ENCODE measurements around the gene MACROD2. TPM values are rescaled to one million over a fixed set of nuclear protein-coding genes. Genes with fewer than 3 reads are reported as not detected.

Gene MACROD2
- total RNA-seq, 4 donors from 2014 or later, result 12.6 to 60.3 (median 18.9) TPM

DNA sequence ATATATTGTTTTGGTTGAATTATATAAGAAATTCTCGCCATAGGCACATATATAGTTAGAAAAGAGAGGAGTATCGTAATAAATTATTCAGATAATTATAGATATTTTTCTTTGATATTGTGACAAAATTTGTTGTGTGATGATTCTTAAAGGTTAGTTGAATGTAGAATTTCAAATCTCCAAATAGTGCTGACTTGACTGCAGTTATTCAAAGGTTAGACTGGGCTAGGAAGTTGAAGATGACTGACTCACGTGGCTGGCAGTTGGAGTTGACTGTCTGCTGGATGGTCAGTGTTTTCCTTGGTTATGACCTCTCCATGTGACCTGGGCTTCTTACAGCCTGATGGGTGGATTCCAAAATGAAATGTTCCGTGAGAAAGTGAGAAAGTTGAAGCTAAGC, 286.8 kb downstream of the MACROD2 start:
- Histone ChIP-seq H3K36me3 (no peaks in the 10 kb centered on the region), H3K27me3 (no peaks in the 10 kb centered on the region), H3K4me3 (no peak overlapping the region), H3K9me3 (no peaks in the 10 kb centered on the region), H3K4me1 (peaks cover 4% of the 10 kb centered on the region), H3K27ac (no peak overlapping the region)
- TF ChIP-seq EP300 (IDR thresholded peaks at IDR 0.05) (no peak), POLR2AphosphoS5 (IDR thresholded peaks at IDR 0.05) (no peak), POLR2A (IDR thresholded peaks at IDR 0.05) (no peak)
- TF ChIP-seq, protein P1, sequence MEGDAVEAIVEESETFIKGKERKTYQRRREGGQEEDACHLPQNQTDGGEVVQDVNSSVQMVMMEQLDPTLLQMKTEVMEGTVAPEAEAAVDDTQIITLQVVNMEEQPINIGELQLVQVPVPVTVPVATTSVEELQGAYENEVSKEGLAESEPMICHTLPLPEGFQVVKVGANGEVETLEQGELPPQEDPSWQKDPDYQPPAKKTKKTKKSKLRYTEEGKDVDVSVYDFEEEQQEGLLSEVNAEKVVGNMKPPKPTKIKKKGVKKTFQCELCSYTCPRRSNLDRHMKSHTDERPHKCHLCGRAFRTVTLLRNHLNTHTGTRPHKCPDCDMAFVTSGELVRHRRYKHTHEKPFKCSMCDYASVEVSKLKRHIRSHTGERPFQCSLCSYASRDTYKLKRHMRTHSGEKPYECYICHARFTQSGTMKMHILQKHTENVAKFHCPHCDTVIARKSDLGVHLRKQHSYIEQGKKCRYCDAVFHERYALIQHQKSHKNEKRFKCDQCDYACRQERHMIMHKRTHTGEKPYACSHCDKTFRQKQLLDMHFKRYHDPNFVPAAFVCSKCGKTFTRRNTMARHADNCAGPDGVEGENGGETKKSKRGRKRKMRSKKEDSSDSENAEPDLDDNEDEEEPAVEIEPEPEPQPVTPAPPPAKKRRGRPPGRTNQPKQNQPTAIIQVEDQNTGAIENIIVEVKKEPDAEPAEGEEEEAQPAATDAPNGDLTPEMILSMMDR (IDR thresholded peaks at IDR 0.05), result no peak
- WGBS, result 89% methylated on average over 4 of the region's 4 CpGs
- DNase-seq (ENCODE audit: low spot score in 2 of 2), result no peak

DNA sequence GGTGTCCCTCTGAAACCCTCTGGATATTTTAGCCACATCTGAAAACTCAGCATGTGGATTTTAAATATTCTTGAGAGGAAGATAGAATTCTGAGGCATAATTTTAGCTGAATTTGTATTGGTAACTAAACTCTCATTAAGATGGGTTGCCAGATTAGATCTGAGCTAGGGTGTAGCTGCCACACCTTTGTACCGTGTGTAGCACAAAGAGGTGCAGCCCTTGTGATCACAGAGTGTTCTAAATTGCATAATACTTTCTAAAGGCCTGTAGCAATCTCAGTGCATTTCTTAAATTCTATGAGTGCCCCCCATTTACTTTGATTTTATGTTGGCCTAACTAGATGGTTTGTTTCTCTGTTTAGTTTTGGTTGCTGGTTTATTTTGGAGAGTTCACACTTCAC, 289.1 kb downstream of the MACROD2 start:
- no peak overlapping the region for H3K4me3 ChIP-seq
- H3K4me1 ChIP-seq, result peaks cover 4% of the 10 kb centered on the region
- H3K27ac ChIP-seq, result peak overlapping the region; percentile 41
- TF ChIP-seq, protein P1 (IDR thresholded peaks at IDR 0.05), result no peak
- TF ChIP-seq POLR2AphosphoS5 (IDR thresholded peaks at IDR 0.05) (no peak), EP300 (IDR thresholded peaks at IDR 0.05) (no peak), POLR2A (IDR thresholded peaks at IDR 0.05) (no peak)
- no peaks in the 10 kb centered on the region for H3K9me3 ChIP-seq
- no peaks in the 10 kb centered on the region for H3K36me3 ChIP-seq
- WGBS, result 47% methylated on average over 1 of the region's 1 CpG
- no peak for DNase-seq (ENCODE audit: low spot score in 2 of 2)
- H3K27me3 ChIP-seq, result no peaks in the 10 kb centered on the region

DNA sequence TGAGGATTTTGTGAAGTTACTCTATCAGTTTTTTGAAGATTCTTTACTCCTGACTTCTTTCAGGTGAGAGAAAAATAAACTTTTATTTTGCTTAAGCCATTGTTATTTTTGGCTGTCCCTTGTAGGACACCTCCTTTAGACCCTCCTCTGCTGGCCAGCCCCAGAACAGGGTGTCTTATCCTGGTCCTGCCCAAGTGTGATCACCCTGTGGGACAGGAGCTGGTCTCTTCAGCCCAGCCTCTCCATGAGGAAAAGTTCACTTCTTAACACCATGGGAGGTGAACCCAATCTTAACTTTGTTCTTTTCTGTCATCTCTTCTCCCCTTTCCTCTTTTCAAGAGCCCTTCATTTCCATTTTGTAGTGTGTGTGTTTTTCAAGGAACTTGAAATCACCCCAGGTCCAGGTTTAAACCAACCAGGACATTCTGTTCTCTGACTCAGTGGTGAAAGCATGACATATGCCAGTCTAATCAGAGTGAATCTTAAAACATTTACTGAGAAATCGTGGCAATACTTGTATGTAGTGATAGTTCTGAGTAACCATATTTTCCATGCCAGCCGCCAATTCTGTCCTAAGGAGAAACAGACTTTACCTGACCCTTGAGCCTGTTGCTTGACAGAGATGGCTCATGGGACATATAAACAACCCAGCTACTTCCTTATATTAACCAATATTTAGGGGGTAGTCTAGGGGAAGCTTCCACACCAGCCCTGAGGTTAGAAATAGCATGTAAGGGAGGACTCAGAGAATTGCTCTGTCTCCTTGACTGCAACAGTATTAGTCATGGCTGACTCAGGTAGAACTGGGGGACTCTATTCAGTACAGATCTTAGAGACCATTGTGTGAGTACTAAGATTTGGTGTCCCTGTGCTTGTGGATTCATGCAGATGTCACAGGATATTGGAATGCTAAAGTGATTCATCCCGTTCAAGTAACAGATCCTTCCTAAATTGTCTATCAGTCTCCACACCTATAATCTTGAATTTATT, 293.3 kb downstream of the MACROD2 start:
- Histone ChIP-seq H3K36me3 (no peaks in the 10 kb centered on the region), H3K27ac (no peak overlapping the region)
- DNase-seq (ENCODE audit: low spot score in 2 of 2), result no peak

DNA sequence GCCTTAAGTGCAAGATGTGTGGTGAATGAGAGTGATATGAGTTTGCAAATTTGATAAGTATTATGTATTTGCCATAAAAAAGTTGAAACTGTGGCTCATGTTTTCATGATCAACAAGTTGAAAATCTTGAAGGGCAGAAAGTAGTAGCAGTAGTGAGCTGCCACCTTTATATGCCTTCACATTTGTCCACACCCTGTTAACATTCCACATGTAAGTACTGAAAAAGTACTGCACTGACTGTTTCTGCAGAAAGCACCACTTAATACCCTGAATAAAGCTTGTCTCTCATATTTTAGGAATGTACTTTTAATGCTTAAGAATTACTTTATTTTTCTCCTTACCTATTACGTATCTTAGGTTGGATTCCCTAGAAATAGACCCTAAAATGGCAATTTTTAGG, 296.2 kb downstream of the MACROD2 start:
- no peak for DNase-seq (ENCODE audit: low spot score in 2 of 2)
- TF ChIP-seq POLR2AphosphoS5 (IDR thresholded peaks at IDR 0.05) (no peak), EP300 (IDR thresholded peaks at IDR 0.05) (no peak), POLR2A (IDR thresholded peaks at IDR 0.05) (no peak)
- TF ChIP-seq, protein P1 (IDR thresholded peaks at IDR 0.05), result no peak
- WGBS, result 89% methylated on average over 1 of the region's 1 CpG
- no peaks in the 10 kb centered on the region for H3K9me3 ChIP-seq
- no peak overlapping the region for H3K4me3 ChIP-seq
- H3K27ac ChIP-seq, result no peak overlapping the region
- no peaks in the 10 kb centered on the region for H3K36me3 ChIP-seq
- no peaks in the 10 kb centered on the region for H3K4me1 ChIP-seq
- H3K27me3 ChIP-seq, result no peaks in the 10 kb centered on the region

More for the DNA sequence above, 293.3 kb downstream of the MACROD2 start:
- TF ChIP-seq POLR2A (IDR thresholded peaks at IDR 0.05) (no peak), POLR2AphosphoS5 (IDR thresholded peaks at IDR 0.05) (no peak), EP300 (IDR thresholded peaks at IDR 0.05) (no peak)
- TF ChIP-seq, protein P1 (IDR thresholded peaks at IDR 0.05), result no peak
- no peaks in the 10 kb centered on the region for H3K9me3 ChIP-seq
- no peak overlapping the region for H3K4me3 ChIP-seq
- H3K27me3 ChIP-seq, result no peaks in the 10 kb centered on the region
- peaks cover 4% of the 10 kb centered on the region for H3K4me1 ChIP-seq
- 75% methylated on average over 3 of the region's 3 CpGs for WGBS

DNA sequence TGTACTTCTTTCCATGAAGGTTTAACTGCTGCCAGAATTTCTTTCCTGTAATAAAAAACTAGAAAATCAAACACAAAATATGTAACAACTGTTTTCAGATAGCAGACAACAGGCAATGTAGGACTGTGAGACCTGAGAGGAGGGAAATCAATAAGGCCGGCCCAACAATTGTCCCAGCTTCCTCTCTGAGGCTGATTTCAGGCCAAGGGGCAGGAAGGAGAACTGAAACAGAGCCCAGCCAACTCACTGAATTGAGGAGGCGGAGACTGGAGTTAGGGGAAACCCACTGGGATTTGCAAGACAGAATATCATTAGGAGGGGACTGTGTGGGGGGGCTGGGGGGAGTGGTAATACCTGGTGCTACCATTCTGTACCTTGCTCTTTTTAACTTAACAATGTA, 299.9 kb downstream of the MACROD2 start:
- no peak overlapping the region for H3K27ac ChIP-seq
- H3K9me3 ChIP-seq, result no peaks in the 10 kb centered on the region
- WGBS, result 43% methylated on average over 2 of the region's 2 CpGs
- H3K27me3 ChIP-seq, result no peaks in the 10 kb centered on the region
- H3K4me3 ChIP-seq, result no peak overlapping the region
- no peak for TF ChIP-seq POLR2A (IDR thresholded peaks at IDR 0.05)
- no peak for DNase-seq (ENCODE audit: low spot score in 2 of 2)
- H3K4me1 ChIP-seq, result no peaks in the 10 kb centered on the region
- no peaks in the 10 kb centered on the region for H3K36me3 ChIP-seq

Data from suprapubic skin (tissue), 4 donors.